Stimulated activated CD4-positive, alpha-beta T cell treated with anti-CD3 and anti-CD28 coated beads, Interleukin-15, amount 100 ng/mL, for 48 hours (primary cell): ENCODE measurements around the gene PCSK7.

Experiments used
- DNase-seq, 2 donors: peaks; one replicate each; pipeline ENCODE4 v3.0.0-alpha.2; 2020; ENCODE audit warnings: low read depth in 2 of 2

Gene PCSK7

GRCh38 chr11:117230999-117231841 is 653 bp downstream of the PCSK7 start:
- no peak for DNase-seq

- DNase-seq, result peak; percentile 40 to 55
Measured at GRCh38 chr11:117230286-117230961, 1.4 kb downstream of the PCSK7 start.

GRCh38 chr11:117229931-117230285 is 2.0 kb downstream of the PCSK7 start:
- no peak for DNase-seq

- DNase-seq, result no peak
Measured at GRCh38 chr11:117229411-117229810, 2.5 kb downstream of the PCSK7 start.

GRCh38 chr11:117228091-117228490 is 3.8 kb downstream of the PCSK7 start:
- no peak for DNase-seq

GRCh38 chr11:117226388-117227385 is 5.2 kb downstream of the PCSK7 start:
- DNase-seq, result no peak

- no peak for DNase-seq
Measured at GRCh38 chr11:117225553-117226170, 6.2 kb downstream of the PCSK7 start.

GRCh38 chr11:117223741-117224689 is 7.9 kb downstream of the PCSK7 start:
- no peak for DNase-seq

GRCh38 chr11:117222991-117223740 is 8.7 kb downstream of the PCSK7 start:
- DNase-seq, result no peak

GRCh38 chr11:117221775-117222517 is 9.9 kb downstream of the PCSK7 start:
- no peak for DNase-seq

GRCh38 chr11:117220999-117221774 is 10.7 kb downstream of the PCSK7 start:
- DNase-seq, result no peak

GRCh38 chr11:117220568-117220967 is 11.3 kb downstream of the PCSK7 start:
- DNase-seq, result no peak

- no peak for DNase-seq
Measured at GRCh38 chr11:117219995-117220394, 11.9 kb downstream of the PCSK7 start.

- no peak for DNase-seq
Measured at GRCh38 chr11:117219455-117219854, 12.4 kb downstream of the PCSK7 start.

GRCh38 chr11:117219001-117219400 is 12.9 kb downstream of the PCSK7 start:
- no peak for DNase-seq

GRCh38 chr11:117218133-117218915 is 13.5 kb downstream of the PCSK7 start:
- DNase-seq, result no peak
